GM04504 (cell line): ENCODE data around the gene SMCO3.

Source experiments
- DNase-seq: peaks from one replicate; pipeline ENCODE4 v3.0.0-alpha.2; 2012; ENCODE audit warnings: low read depth

Gene SMCO3

DNA sequence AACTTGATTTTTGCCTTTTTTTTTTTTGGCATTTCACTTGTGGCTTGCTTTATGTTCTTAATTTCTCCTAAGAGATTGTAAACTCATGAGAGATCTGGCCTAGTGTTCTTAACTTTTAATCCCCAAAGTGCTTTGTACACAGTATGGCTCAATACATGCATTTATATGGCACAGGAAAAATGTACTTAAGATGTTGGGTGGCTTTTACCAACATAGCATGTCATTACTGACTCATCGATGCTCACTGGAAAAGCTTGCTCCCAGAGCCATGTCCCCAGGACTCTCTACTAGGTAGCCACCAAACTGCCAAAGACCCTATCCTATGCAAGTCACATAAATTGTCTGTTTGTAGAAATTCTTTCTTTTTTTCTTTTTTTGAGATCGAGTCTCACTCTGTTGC, 13.1 kb upstream of the SMCO3 start:
- DNase-seq = no peak

- no peak for DNase-seq
These were observed 12.5 kb upstream of the SMCO3 start for GRCh38 chr12:14826491-14826890.

DNA sequence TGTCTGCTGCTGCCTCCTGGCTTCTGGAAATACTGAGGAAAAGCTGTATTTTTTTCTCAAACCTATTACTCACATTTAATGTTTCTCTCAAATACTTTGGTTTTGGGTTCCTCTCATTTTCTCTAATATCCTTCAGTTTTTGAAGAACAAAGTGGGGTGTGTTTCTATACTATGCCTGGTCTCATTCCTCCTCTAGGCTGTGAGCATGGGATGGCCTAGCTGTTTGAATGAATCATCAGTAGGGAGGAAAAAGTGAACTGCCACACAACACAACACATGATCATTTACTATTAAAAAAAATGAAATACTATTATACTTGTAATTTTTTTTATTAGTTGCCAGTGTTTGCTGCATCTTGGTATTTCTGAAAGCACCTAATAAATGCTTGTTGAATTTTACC, 11.3 kb upstream of the SMCO3 start:
- DNase-seq = no peak

- no peak for DNase-seq
These were observed 10.1 kb upstream of the SMCO3 start for GRCh38 chr12:14824012-14824634.

- DNase-seq = no peak
These were observed 2.5 kb downstream of the SMCO3 start for GRCh38 chr12:14811486-14811885.

- DNase-seq = no peak
These were observed 3.0 kb downstream of the SMCO3 start for GRCh38 chr12:14810953-14811483.

DNA sequence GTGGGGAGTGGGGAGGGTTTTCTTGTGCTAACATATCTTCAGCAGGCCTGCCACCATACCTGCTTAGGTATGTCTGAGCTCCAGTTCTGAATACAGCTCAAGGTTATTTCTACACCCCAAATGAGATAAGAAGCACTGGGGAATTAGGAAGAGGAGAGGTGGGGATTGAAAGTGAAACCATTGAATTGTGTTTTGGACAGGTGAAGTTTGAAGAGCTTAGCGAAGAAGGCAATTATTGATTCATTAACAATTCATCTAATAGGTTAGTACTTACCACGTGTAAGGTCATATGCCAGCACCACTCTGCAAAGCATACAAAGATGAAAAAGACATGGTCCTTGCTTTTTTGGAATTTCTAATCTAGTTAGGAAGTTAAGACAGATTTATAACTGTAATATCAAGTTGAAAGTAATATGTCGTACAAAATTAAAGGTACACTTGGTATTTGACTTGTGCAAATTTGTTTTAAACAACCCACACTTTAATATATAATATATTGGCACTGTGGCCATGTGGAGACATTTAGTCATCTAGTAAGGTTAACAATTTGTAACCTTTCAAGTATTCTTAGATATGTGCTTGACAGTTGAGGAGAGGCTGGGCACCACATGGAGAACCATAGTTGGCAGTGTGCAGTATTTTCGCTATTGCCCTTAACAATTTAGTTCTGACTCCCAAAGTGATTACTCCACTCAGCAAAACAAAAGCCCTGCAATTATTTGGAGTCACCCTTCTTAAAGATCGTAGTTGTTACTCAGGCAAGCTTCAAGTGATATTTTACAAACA, 3.6 kb downstream of the SMCO3 start:
- DNase-seq = no peak

GRCh38 chr12:14803830-14804160, 10.2 kb downstream of the SMCO3 start:
- no peak for DNase-seq

DNA sequence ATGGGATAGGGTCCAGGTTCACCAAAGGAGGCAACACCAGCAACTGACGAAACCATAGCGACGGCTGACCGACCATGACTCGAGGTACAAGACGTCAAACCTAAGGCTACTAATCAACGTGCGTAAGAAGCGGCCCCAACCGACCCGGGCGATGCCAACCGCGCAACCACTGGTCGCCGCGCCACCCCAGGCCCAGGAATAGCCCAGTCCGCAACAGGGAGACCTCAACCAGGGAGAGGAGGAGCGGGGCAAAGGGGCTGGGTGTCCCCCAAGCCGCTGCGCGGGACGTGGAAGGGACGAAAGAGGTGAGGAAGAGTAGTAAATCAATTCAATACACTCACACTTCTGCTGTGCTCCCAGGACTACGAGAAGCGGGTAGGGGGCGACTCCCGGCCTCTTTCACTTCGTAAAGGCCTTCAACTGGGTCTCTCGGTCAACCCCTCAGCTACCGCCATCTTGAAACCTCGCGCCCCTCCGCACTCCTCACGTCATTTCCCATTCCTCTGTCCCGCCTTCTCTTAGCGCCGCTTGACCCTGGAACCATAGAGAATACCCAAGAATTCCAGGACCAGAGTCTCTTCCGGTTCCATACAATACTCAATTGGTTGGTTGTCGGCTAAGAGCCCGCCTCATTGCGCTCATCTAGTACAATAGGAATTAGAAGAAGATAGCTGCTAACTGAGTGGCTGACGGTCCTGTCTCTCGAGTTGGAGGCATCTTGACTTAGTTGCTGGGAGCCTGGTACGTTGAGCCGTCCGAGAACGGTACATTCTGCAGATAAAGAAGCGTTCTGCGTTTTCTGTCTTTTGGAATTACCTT, 10.8 kb downstream of the SMCO3 start, which contains the start of the genes C12orf60 and WBP11:
Gene C12orf60 (plus strand): TSS at position 660 of the 819 bp plus-strand sequence. CDS start 19,266 bp downstream, outside the sequence.
Gene WBP11 (minus strand): TSS at position 468 of the 819 bp plus-strand sequence. CDS start 2,095 bp downstream, outside the sequence.
- DNase-seq = peak; percentile 99

- DNase-seq = no peak
These were observed 11.3 kb downstream of the SMCO3 start for GRCh38 chr12:14802721-14803010.

DNA sequence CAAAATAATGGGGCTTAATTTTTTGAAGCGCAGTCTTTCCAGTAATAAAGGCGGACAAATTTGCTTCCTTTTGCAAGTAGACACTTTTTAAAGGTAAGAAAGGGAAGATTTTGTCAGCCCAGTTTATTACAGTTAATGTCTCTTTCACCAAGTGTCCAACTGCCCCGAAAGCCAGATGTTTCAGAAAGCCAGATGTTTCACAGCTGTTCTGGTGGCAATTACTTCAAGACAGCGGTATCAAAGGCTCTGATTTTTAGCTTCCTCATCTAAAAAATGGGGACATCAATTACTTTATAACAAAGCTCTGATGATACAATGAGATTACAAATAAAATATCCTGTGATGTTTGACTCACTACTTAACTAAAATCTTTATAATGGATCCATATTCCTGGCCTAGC, 11.7 kb downstream of the SMCO3 start:
- no peak for DNase-seq

GRCh38 chr12:14795028-14795448, 18.9 kb downstream of the SMCO3 start:
- DNase-seq = no peak

GRCh38 chr12:14785568-14785967, 28.4 kb downstream of the SMCO3 start:
- DNase-seq = no peak

DNA sequence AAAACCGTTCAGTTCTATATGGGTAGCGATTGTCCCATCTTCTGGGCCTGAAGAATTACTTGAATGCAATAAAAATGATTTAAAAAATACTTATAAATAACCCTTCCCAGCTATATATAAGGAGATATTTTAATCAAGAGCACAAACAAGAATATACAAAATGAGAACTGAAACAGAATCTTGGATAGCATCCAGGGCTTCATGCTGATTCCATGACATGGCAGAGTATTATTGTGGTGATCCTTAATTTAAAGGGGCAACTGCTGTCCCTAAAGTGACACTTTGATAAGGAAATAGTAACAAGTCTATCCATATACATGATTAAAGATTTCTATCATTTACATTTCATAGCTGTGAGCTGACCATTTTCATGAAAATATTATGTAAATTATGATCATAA, 29.5 kb downstream of the SMCO3 start:
- DNase-seq = no peak

- no peak for DNase-seq
These were observed 31.2 kb downstream of the SMCO3 start for GRCh38 chr12:14782756-14783155.

- DNase-seq = no peak
These were observed 32.4 kb downstream of the SMCO3 start for GRCh38 chr12:14781563-14781962.

DNA sequence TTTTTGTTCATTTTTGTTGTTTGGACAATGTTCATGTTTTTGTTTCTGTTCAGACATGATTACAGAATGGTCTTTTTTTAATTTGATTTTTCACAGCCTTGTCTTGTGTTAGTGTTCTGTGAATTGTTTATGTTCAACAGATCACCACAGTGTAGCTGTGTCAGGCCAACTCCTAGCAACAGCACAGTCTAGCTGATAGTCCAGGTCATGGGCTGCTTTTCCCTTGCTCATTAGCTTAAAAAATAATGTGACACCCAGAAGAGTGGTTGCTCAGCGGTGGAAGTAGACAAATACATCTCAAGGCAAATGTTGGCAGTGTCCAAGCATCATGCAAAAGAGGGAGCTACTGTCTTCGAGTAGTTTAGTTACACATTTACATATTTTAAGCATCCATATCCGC, 33.1 kb downstream of the SMCO3 start:
- no peak for DNase-seq

DNA sequence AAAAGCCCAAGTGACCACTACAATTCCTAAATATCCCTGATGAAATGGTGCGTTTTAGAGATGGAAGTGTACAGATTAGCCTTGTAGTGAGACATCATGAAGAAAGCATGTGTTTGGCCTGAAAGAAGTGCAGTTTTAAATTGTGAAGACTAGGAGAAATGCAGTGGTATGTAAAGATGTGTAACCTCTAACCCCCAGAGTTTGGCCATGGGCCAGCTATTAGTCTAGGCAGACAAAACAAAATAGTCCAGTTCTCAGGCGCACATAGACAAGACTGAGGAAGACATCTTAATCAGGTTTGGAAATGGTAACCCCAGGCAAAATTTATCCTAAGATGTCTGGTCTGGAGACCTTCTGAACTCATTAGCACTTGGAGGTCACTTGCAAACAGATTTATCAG, 34.1 kb downstream of the SMCO3 start:
- DNase-seq = no peak

DNA sequence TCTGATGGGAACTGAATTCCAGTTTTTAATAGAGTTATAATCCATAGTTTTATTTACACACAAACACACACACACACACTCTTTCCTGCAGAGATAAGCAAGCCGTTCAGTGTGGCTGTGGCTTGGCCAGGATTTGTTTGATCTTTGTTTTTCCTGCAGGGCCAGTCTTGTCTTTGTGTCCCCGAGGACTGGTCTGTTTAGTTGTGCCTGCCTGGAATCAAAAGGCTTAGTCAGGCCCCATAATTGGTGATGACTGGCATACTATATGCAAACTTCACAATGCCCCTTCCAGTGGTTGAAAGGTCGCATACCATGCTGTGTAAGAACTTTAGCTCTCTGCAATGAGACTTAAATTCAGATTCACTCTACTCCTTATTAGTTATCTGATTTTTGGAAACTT, 36.7 kb downstream of the SMCO3 start:
- no peak for DNase-seq

GRCh38 chr12:14776236-14776961, 37.6 kb downstream of the SMCO3 start:
- no peak for DNase-seq

DNA sequence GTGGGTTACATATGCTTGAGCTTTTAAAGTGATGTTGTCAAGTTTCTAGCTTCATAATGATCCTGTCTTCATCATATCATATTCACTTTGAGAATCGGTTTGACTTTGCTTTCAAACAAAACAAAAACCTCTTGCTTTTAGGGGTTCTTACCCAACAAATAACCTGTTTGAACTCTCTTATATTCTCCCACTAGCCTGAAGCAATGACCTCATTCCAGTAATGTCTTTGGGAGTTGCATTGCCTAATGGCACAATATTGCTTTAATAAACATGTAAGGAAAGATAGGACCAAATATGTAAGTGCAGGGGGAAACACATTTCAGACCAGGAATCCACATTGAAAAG, 38.4 kb downstream of the SMCO3 start:
- no peak for DNase-seq
